ENCODE data around the gene TMSB10.

Gene TMSB10

GRCh38 chr2:84880645-84881521, 24.6 kb upstream of the TMSB10 start, which contains the start of gene TRABD2A:
Gene TRABD2A (minus strand): TSS chr2:84881084. CDS start chr2:84881039, 45 bp downstream.
- DNase-seq = peak; percentile 51

- DNase-seq = peak; percentile 81
Measured at GRCh38 chr2:84881581-84882413, 23.7 kb upstream of the TMSB10 start.

DNA sequence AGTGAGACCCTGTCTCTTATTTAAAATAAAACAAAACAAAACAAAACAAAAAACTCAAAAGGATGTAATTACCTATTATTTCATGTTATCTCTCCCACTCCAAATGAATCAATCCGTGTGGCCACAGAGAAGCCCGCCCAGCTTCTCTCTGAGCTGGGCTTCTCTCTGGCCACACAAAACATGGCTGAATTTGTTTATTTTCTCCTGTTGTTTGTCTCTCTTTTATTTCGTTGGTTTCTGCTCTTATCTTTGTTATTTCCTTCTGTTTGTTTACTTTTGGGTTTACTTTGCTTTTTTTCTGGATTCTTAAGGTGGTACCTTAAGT, 23.1 kb upstream of the TMSB10 start:
- no peak for DNase-seq

DNA sequence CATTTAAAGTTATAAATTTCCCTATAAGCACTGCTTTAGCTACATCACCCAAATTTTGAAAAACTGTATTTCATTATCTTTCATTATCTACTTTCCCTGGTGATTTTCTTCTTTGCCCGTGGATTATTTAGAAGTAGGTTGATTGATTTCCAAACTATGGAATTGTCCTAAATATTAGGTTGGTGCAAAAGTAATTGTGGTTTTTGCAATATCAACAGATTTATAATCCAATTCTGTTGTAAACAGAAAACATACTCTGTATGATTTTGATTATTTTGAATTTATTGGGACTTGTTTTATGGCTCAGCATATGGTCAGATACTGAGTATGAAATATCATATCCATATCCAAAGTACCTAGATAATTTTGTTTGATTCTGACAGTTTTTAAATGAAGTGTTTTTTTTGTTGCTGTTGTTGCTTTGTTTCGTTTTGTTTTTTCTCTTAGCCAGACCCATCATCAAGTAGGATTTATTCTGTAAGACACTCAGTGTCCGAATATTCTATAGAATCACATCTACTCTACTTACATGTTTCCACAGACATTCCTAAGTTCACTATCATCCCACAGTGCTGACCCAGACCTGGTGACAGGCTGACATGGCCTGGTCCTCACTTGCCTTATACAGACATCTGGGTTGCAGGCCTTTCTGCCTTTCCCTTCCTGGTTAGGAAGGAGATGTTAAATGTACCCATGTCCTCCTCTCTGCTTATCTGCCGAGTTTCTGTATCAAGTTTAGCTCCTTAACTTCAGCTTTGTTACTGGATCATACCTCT, 22.5 kb upstream of the TMSB10 start:
- no peak for DNase-seq

DNA sequence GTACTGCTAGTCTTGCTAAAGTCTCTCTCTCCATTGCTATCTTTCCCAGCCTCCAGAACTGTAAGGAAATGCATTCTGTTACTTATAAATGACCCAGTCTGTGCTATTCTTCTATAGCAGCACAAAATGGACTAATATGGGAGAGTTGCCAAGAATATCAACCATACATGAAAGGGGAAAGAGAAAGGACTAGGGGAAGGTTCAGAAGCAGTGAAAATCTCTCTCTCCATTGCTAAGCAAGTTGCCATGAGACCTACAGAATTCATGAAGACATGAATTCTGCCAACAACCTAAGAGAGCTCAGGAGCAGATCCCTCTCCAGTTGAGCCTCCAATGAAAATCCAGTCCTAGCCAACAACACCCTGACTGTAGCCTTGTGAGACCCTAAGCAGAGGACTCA, 21.0 kb upstream of the TMSB10 start:
- DNase-seq = no peak

DNA sequence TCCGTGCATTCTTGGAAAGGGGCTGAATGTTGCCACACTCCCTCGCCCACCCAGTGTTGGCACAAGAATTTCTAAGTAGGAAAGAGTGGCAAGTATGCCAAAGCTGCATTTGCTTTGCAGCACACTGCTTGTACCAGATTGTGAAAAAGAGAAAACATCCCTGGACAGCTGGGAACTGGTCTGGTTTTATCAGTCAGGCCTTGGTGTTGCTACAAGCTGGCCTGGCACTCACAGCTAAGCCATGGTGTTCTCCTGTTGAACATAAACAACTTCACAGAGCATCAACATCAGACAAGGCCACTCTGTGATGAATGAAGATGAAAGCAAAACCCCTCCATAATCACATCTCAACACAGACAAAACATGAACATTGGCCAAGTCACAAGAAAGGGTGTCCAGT, 20.3 kb upstream of the TMSB10 start:
- no peak for DNase-seq

DNA sequence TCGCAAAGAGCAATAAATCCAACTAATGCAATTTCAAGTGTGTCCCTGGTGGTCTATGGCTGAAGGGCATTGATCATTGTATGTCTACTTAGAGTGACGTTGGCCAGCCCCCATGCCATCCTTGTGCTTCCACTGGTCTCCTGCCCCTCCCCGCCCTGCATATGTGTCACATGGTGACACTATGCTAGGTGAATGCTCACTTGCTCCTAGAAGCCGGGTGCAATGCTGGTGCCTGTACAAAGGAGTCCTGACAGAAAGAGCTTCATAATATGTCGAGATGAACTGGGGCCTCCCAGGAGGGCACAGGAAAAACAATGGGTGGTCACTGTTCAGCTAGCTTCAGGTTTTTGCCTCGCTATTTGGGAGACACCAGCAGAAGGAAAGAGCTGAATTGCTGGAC, 18.7 kb upstream of the TMSB10 start:
- DNase-seq = no peak

DNA sequence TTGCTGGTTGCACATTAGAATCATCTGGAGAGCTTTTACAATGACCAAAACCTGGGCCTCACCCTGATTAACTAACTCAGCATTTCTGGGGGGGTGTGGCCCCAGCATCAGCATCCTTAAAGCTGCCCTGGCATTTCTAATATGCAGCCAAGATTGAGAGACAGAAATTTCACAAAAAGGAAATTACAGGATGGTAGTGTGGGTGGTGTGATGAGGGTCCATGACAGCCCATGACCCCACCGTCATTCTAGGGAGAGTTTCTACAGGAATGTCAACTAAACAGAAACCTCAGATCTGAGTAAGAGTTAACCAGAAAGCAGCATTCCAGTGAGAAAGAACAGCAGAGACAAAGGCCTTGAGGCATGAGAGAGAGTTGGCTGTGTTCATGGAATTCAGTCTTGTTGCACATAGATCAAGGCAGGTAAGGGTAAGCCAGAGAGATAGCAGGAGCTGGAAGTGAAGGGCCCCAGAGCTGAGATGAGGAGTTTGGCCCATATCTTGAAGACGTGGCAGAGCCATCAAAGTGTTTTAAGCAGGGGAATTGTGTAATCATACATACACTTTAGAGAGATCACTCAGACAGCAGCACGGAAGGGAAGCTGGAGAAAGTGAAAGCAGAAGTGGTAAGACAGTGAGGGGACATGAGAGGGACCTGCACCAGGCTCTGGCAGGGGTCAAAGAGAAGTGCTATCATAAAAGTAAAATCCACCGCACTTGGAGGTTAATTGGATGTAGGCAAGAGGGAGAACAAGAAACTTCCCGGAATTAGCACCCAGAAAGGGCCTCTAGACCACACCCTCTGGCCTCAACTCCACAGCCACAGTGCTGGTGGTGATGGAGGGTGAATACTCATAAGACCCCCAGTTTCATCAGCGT, 16.8 kb upstream of the TMSB10 start:
- no peak for DNase-seq

GRCh38 chr2:84889332-84889731, 16.1 kb upstream of the TMSB10 start:
- no peak for DNase-seq

- no peak for DNase-seq
Measured at GRCh38 chr2:84891355-84892010, 14.0 kb upstream of the TMSB10 start.

- DNase-seq = no peak
Measured at GRCh38 chr2:84894131-84894586, 11.3 kb upstream of the TMSB10 start.

DNA sequence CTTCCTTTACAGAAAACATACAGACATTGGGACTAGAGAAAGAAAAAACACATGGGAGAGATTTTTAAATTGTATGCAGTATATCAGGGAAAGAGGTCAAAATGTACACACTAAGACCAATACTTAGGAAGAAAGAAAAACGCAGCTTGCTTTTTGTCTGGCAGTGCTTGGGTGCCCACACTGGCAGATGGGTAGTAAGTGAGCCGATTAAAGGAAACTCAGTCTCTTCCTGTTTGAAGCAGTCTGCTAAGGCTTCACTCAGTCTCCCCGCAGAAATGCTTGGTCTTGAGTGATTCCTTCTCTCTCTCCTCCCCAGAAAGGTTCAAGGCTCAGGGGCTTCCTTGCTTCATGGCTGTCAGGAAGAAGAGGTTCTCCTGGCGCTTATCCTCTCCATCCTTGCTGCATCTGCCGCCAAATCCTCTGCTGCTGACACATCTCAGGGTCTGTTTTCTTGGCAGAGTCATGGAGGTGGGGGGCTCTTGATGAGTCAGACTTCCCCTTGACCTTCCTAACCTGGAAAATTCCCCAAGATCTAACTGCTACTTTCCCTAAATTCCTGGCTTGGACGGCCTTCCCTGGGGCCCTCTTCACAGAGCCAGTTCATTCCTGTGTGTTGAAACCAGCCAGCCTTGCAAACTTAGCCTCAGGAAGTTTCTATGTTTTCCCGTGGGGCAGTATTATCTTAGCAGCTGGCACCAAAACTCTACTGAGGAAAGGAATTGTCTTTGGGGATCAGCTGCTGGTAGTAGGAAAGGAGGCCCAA, 10.5 kb upstream of the TMSB10 start:
- DNase-seq = no peak

DNA sequence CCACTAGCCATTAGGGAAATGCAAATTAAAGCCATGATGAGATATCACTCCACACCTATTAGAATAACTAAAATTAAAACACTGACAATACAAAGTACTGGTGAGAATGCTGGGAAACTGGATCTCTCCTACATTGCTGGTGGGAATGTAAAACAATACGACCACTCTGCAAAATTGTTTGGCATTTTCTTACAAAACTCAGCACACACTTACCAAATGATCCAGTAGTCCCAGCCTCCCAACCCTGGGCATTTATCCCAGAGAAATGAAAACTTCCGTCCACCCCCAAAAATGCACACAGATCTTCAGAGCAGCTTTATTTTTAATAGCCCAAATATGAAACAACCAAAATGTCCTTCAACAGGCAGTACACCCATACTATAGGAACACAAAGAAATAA, 8.9 kb upstream of the TMSB10 start:
- no peak for DNase-seq

GRCh38 chr2:84897773-84898172, 7.7 kb upstream of the TMSB10 start:
- DNase-seq = no peak

DNA sequence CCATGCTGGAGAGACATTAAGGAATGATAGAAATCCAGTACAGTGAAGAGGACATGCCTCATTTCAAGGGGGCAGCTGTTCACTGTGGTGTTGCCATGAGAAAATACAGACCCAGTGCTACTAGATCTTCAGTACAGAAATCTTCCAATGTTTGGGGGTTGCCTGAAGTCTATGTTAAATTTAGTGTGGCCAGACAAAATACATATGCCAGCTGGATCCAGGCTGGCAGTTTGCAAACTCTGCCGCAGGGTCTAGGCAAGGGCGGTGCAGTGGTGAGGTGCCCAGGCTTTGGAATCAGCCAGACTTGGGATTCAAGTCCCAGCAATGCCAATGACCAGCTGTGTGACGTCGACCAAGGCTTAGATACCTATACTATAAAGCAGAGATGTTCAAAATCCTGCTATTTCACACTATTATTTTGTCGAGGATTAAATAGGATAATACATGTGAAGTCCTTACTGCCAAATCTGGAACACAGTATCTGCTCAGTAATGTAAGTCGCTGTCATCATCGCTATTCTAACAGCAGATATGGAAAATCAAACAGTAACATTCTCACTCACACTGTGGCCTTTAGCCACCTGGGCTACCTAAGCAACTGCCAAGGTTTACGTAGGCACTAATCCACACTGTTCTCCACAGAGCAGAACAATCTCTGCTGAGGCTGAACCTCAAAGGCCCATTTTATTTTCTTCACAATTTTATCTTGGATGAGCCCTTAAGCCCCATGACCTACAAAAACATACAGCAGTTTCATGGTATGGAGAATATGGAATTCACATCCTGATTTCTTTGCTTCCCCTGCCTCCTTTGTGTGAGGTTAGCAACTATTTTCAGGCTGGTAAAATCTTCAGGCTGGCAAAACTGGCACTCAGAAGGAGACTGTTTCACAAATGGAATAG, 5.9 kb upstream of the TMSB10 start:
- DNase-seq = no peak

DNA sequence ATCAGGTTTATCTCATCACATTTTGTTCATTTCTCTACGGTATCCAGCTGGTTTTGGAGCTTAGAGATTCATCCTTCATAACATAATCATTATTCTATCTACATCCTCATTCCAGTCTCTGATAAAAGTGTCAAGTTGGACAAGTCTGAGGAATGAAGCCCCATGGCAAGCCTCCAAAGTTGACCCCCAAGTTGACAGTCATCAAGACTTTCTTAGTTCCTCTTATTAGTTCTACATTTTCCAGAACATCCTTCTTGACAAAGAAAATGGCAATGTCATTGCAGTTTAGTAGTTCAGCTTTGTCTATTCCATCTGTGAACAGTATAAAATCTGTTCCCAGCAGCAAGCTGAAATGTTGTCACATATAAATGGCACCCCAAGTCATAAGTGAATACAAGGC, 4.5 kb upstream of the TMSB10 start:
- DNase-seq = no peak

- DNase-seq = no peak
Measured at GRCh38 chr2:84901593-84902120, 3.8 kb upstream of the TMSB10 start.

DNA sequence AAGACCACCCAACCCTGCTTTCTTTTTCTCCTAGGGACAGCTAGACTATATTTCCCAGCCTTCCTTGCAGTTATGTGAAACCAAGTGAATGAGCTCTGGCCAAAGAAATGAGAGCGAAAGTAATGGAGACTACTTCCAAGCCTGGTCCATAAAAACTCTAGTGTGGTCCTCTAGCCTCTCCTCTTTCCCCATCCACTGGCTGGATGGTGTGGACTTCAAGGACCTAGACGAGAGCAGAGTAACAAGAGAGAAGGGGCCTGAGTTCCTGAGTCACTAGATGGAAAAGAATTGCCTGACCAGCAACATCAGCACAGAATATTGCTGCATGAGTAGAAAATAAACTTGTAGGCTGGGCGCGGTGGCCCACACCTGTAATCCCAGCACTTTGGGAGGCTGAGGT, 2.9 kb upstream of the TMSB10 start:
- DNase-seq = no peak

GRCh38 chr2:84904151-84904550, 1.3 kb upstream of the TMSB10 start:
- DNase-seq = no peak
